OCI-LY7 (cell line): ENCODE results near the gene GRK6.

ENCODE experiments used
- CTCF ChIP-seq: fragments of 200-600 bp; sonication (generic); conservative IDR thresholded peaks from 2 replicates; pipeline ENCODE4 v1.5.1; 2014; ENCODE audit warnings: mild to moderate bottlenecking, antibody characterized with exemption, low read length, moderate library complexity, mixed read lengths
- EZH2phosphoT487 ChIP-seq: fragments of 200-600 bp; sonication (generic); IDR thresholded peaks from 2 replicates; pipeline ENCODE4 v1.6.1; 2018; ENCODE audit warnings: low read depth, borderline replicate concordance, mild to moderate bottlenecking, mixed run types, antibody characterized with exemption, low read length, moderate library complexity, mixed read lengths

- TF ChIP-seq CTCF (no peak), EZH2phosphoT487 (no peak)
Measured at GRCh38 chr5:177386542-177386941, 39.9 kb upstream of the GRK6 start.
